ENCODE measurements around the gene LINGO3. TPM values are rescaled to one million over a fixed set of nuclear protein-coding genes. Genes with fewer than 3 reads are reported as not detected.

Gene LINGO3
- total RNA-seq, 3 donors from 2014 or later (not counting 1 experiment from before 2014, with no cell fraction given) = 0.68 to 1.0 (median 0.84) TPM

DNA sequence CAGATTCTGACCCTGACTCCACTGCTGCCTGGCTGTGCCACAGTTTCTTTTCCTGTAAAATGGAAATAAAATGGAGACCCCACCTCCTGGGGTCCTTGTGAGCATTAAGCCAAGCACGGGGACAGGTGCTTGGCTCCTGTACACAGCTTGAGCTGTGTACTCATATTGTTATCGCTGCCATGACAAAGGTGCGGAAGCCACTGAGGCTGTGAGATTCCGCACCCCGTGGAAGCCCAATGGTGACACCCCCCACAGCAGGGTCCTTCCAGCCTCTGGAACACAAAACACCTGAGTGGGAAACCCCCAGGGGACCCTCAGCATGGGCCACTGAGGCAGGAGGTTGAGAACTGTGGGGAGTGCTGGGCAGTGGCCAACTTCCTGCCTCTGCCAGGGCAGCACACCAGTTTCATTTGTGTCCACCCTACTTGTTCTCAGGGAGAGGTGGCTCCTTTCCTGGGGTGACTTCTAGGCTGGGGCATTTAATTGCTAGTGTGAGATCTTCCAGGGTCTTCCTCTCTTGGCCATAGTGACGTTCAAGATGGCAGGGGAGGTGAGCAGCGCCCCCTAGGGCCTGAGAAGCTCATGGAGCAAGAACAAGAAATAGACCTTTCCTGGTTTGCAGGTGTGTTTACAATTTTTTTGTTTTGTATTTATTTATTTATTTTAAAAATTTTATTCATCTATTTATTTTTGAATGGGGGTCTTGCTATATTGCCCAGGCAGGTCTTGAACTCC lies 46.3 kb downstream of the LINGO3 start:
- Mint-ChIP-seq H3K4me3 (no peak overlapping the region), H3K9me3 (no peaks in the 10 kb centered on the region), H3K4me1 (peaks cover 6% of the 10 kb centered on the region in 2 donors), H3K36me3 (no peaks in the 10 kb centered on the region), H3K27me3 (ENCODE audit: low read depth in 2 of 2) (no peaks in the 10 kb centered on the region), H3K27ac (no peak overlapping the region)
- ATAC-seq (peak in 1 of 3 donors; percentile 34), DNase-seq (peak; percentile 44 to 78)
- H3K27ac ChIP-seq (ENCODE audit: low read length) = no peak overlapping the region
- intact Hi-C loops (cut with micrococcal nuclease) = no loop called here
- H3K4me3 ChIP-seq (ENCODE audit: low read length) = no peak overlapping the region
- TF ChIP-seq, protein P1, sequence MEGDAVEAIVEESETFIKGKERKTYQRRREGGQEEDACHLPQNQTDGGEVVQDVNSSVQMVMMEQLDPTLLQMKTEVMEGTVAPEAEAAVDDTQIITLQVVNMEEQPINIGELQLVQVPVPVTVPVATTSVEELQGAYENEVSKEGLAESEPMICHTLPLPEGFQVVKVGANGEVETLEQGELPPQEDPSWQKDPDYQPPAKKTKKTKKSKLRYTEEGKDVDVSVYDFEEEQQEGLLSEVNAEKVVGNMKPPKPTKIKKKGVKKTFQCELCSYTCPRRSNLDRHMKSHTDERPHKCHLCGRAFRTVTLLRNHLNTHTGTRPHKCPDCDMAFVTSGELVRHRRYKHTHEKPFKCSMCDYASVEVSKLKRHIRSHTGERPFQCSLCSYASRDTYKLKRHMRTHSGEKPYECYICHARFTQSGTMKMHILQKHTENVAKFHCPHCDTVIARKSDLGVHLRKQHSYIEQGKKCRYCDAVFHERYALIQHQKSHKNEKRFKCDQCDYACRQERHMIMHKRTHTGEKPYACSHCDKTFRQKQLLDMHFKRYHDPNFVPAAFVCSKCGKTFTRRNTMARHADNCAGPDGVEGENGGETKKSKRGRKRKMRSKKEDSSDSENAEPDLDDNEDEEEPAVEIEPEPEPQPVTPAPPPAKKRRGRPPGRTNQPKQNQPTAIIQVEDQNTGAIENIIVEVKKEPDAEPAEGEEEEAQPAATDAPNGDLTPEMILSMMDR (IDR thresholded peaks at IDR 0.05) = peak; percentile 57
- H3K27me3 ChIP-seq (ENCODE audit: control insufficient read depth, insufficient read depth, low read length) = no peaks in the 10 kb centered on the region
- no peaks in the 10 kb centered on the region for H3K9me3 ChIP-seq (ENCODE audit: control insufficient read depth, insufficient read depth, low read length)
- 85% methylated on average over 6 of the region's 7 CpGs for WGBS (ENCODE audit: insufficient coverage)
- H3K4me1 ChIP-seq (ENCODE audit: control insufficient read depth, insufficient read depth, low read length) = peaks cover 67% of the 10 kb centered on the region
- H3K36me3 ChIP-seq (ENCODE audit: control insufficient read depth, insufficient read depth, low read length) = no peaks in the 10 kb centered on the region

DNA sequence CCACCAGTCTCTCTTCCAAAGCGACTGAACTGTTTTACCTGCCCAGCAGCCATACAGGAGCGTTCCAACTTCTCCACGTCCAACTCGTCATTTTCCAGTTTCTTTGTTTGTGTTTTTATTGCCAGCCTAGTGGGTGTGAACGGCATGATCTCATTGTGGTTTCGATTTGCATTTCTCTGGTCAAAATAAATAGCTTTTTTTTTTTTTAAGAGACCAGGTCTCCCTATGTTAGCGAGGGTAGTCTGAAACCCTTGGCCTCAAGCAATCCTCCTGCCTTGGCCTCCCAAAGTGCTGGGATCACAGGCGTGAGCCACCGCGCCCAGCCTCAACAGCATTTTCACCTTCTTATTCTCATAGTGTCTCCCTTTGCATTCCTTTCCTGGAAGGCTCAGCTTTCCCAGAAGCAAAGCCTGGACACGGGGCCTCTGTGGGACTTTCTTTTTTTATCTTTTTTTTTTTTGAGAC lies 47.6 kb downstream of the LINGO3 start:
- TF ChIP-seq, protein P1 (IDR thresholded peaks at IDR 0.05) = no peak
- Mint-ChIP-seq H3K4me1 (peaks cover 6% of the 10 kb centered on the region in 2 donors), H3K27me3 (ENCODE audit: low read depth in 2 of 2) (no peaks in the 10 kb centered on the region), H3K4me3 (peak overlapping the region; percentile 55), H3K27ac (peak overlapping the region; percentile 74 to 85), H3K9me3 (no peaks in the 10 kb centered on the region), H3K36me3 (no peaks in the 10 kb centered on the region)
- Histone ChIP-seq H3K4me3 (ENCODE audit: low read length) (no peak overlapping the region), H3K36me3 (ENCODE audit: control insufficient read depth, insufficient read depth, low read length) (no peaks in the 10 kb centered on the region), H3K27me3 (ENCODE audit: control insufficient read depth, insufficient read depth, low read length) (no peaks in the 10 kb centered on the region), H3K27ac (ENCODE audit: low read length) (peak overlapping the region; percentile 44), H3K9me3 (ENCODE audit: control insufficient read depth, insufficient read depth, low read length) (no peaks in the 10 kb centered on the region), H3K4me1 (ENCODE audit: control insufficient read depth, insufficient read depth, low read length) (peaks cover 66% of the 10 kb centered on the region)
- intact Hi-C loops (cut with micrococcal nuclease) = no loop called here
- ATAC-seq (peak in 2 of 3 donors; percentile 35), DNase-seq (peak in 1 of 2 donors; percentile 66)
- 63% methylated on average over 11 of the region's 11 CpGs for WGBS (ENCODE audit: insufficient coverage)

DNA sequence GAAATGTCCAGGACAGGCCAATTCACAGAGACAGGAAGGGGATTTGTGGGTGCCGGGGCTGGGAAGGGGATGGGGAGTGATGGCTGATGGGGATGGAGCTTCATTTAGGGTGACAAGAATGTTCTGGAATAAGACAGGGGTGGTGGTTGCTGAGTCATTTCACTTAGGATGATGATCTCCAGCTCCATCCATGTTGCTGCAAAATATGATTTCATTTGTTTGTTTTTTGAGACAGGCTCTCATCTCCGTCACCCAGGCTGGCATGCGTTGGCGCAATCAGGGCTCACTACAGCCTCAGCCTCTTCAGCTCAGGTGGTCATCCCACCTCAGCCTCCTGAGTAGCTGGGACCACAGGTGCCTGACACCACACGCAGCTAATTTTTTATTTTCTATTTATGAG lies 48.6 kb downstream of the LINGO3 start:
- no peak overlapping the region for H3K4me3 ChIP-seq (ENCODE audit: low read length)
- DNase-seq (no peak), ATAC-seq (no peak)
- no peaks in the 10 kb centered on the region for H3K36me3 ChIP-seq (ENCODE audit: control insufficient read depth, insufficient read depth, low read length)
- Mint-ChIP-seq H3K4me3 (peak overlapping the region; percentile 28), H3K4me1 (peaks cover 6% of the 10 kb centered on the region in 2 donors), H3K27me3 (ENCODE audit: low read depth in 2 of 2) (peaks cover 0 to 1% of the 10 kb centered on the region in 2 donors), H3K36me3 (no peaks in the 10 kb centered on the region), H3K27ac (peak overlapping the region; percentile 74 to 85), H3K9me3 (no peaks in the 10 kb centered on the region)
- peaks cover 59% of the 10 kb centered on the region for H3K4me1 ChIP-seq (ENCODE audit: control insufficient read depth, insufficient read depth, low read length)
- TF ChIP-seq, protein P1 (IDR thresholded peaks at IDR 0.05) = no peak
- H3K27me3 ChIP-seq (ENCODE audit: control insufficient read depth, insufficient read depth, low read length) = no peaks in the 10 kb centered on the region
- H3K9me3 ChIP-seq (ENCODE audit: control insufficient read depth, insufficient read depth, low read length) = no peaks in the 10 kb centered on the region
- intact Hi-C loops (cut with micrococcal nuclease) = no loop called here
- H3K27ac ChIP-seq (ENCODE audit: low read length) = no peak overlapping the region
- WGBS (ENCODE audit: insufficient coverage) = 87% methylated on average over 5 of the region's 5 CpGs

Other genes starting within 250 kb of the LINGO3 start
- gene MOB3A, start 211.8 kb downstream of the LINGO3 start, total RNA-seq = 100 to 1,000 TPM; 239 to 314 (median 246) TPM
- gene IZUMO4, start 211.2 kb downstream of the LINGO3 start, total RNA-seq = 1 to 10 TPM; 3.3 to 7.6 (median 7.1) TPM
- 10 to 100 TPM; 74.6 to 93.1 (median 87.5) TPM for gene AP3D1, start 156.6 kb downstream of the LINGO3 start, total RNA-seq
- 10 to 100 TPM; 42.5 to 62.1 (median 54.3) TPM for gene DOT1L, start 144.2 kb downstream of the LINGO3 start, total RNA-seq
- gene PLEKHJ1, start 71.8 kb downstream of the LINGO3 start, total RNA-seq = 10 to 100 TPM; 36.7 to 45.8 (median 44.7) TPM
- gene SF3A2, start 71.3 kb downstream of the LINGO3 start, total RNA-seq = 100 to 1,000 TPM; 143 to 165 (median 147) TPM
- gene AMH, start 58.8 kb downstream of the LINGO3 start, total RNA-seq = 1 to 10 TPM in 1 of 3 donors, under 1 TPM in 2; 0.55 to 2.1 (median 0.88) TPM
- gene JSRP1, start 51.7 kb downstream of the LINGO3 start, total RNA-seq = 1 to 10 TPM in 1 of 3 donors, under 1 TPM in 1, not detected in 1; 0.82 to 2.0 TPM
- 1 to 10 TPM; 5.7 to 9.5 (median 8.4) TPM for gene PEAK3, start 26.0 kb downstream of the LINGO3 start, total RNA-seq
- gene LSM7, start 20.4 kb upstream of the LINGO3 start, total RNA-seq = 10 to 100 TPM; 52.0 to 80.2 (median 77.4) TPM
- 10 to 100 TPM; 63.2 to 83.8 (median 79.7) TPM for gene SPPL2B, start 20.5 kb upstream of the LINGO3 start, total RNA-seq
- not detected for gene TMPRSS9, start 52.1 kb upstream of the LINGO3 start, total RNA-seq
- 10 to 100 TPM; 24.7 to 30.4 (median 25.1) TPM for gene TIMM13, start 119.4 kb upstream of the LINGO3 start, total RNA-seq
- 10 to 100 TPM; 12.0 to 23.7 (median 19.3) TPM for gene LMNB2, start 148.8 kb upstream of the LINGO3 start, total RNA-seq
- gene GADD45B, start 168.0 kb upstream of the LINGO3 start, total RNA-seq = 100 to 1,000 TPM; 198 to 247 (median 212) TPM

Data from natural killer cell (primary cell).